HEK293T (cell line): ENCODE data around the gene GABRP.

Experiments
- CTCF ChIA-PET: fragments of 350-600 bp; formaldehyde crosslinking; extraction: SDS; loops from one replicate; lab custom pipeline; 2021; ENCODE audit warnings: antibody characterized with exemption, inconsistent platforms; lab: Yijun Ruan, JAX
- POLR2A ChIA-PET: fragments of 350-600 bp; formaldehyde crosslinking; extraction: SDS; loops from one replicate; lab custom pipeline; 2020; ENCODE audit warnings: antibody characterized with exemption, inconsistent platforms; lab: Yijun Ruan, JAX
- DNase-seq: peaks from one replicate; pipeline ENCODE4 v3.0.0; 2012; ENCODE audit warnings: mixed read lengths; ENCODE audit errors: extremely low spot score
- ARNT ChIP-seq: fragments of 450-650 bp; IDR thresholded peaks from 2 replicates; pipeline ENCODE4 v1.6.1; 2017; ENCODE audit warnings: mild to moderate bottlenecking
- BHLHE40 ChIP-seq: fragments of 450-650 bp; IDR thresholded peaks from 2 replicates; pipeline ENCODE4 v1.6.1; 2016; ENCODE audit warnings: mild to moderate bottlenecking, moderate library complexity, borderline replicate concordance
- CTBP1 ChIP-seq: fragments of 450-650 bp; IDR thresholded peaks from 2 replicates; pipeline ENCODE4 v1.6.1; 2016; ENCODE audit warnings: borderline replicate concordance
- ELF4 ChIP-seq: fragments of 450-650 bp; IDR thresholded peaks from 2 replicates; pipeline ENCODE4 v1.6.1; 2017; ENCODE audit warnings: antibody characterized with exemption
- FOXA1 ChIP-seq: fragments of 450-650 bp; IDR thresholded peaks from 2 replicates; pipeline ENCODE4 v1.6.1; 2016; ENCODE audit warnings: mild to moderate bottlenecking
- FOXK2 ChIP-seq: fragments of 450-650 bp; IDR thresholded peaks from 2 replicates; pipeline ENCODE4 v1.6.1; 2016; ENCODE audit warnings: mild to moderate bottlenecking
- FOXM1 ChIP-seq: fragments of 450-650 bp; IDR thresholded peaks from 2 replicates; pipeline ENCODE4 v1.6.1; 2017; ENCODE audit warnings: mild to moderate bottlenecking, borderline replicate concordance
- HDGF ChIP-seq: fragments of 450-650 bp; IDR thresholded peaks from 2 replicates; pipeline ENCODE4 v1.6.1; 2017; ENCODE audit warnings: antibody characterized with exemption, borderline replicate concordance
- L3MBTL2 ChIP-seq: fragments of 450-650 bp; conservative IDR thresholded peaks from 2 replicates; pipeline ENCODE4 v1.6.1; 2016; ENCODE audit warnings: mild to moderate bottlenecking
- LEF1 ChIP-seq: fragments of 450-650 bp; IDR thresholded peaks from 2 replicates; pipeline ENCODE4 v1.6.1; 2017; ENCODE audit warnings: mild to moderate bottlenecking, borderline replicate concordance
- NFRKB ChIP-seq: fragments of 450-650 bp; IDR thresholded peaks from 2 replicates; pipeline ENCODE4 v1.6.1; 2016; ENCODE audit warnings: mild to moderate bottlenecking, moderate library complexity
- PKNOX1 ChIP-seq: fragments of 450-650 bp; IDR thresholded peaks from 2 replicates; pipeline ENCODE4 v1.6.1; 2016
- SP1 ChIP-seq: fragments of 450-650 bp; IDR thresholded peaks from 2 replicates; pipeline ENCODE4 v1.6.1; 2017
- SUZ12 ChIP-seq: fragments of 450-650 bp; IDR thresholded peaks from 2 replicates; pipeline ENCODE4 v1.6.1; 2016; ENCODE audit warnings: mild to moderate bottlenecking
- TARDBP ChIP-seq: fragments of 450-650 bp; IDR thresholded peaks from 2 replicates; pipeline ENCODE4 v1.6.1; 2016
- ZNF384 ChIP-seq: fragments of 450-650 bp; IDR thresholded peaks from 2 replicates; pipeline ENCODE4 v1.6.1; 2016

Gene GABRP

GRCh38 chr5:170809551-170809950 lies 26.0 kb downstream of the GABRP start:
- CTCF ChIA-PET, result interaction anchor here (0.6 to 1.4 kb wide), 4 partner anchors 29 to 533 kb away, joined by 3 to 5 read pairs (median 4); no protein-coding TSS in a partner anchor
- POLR2A ChIA-PET, result no interaction called here
- peak; percentile 67 for DNase-seq
- no peak for TF ChIP-seq SP1
- TF ChIP-seq NFRKB, result no peak

- ChIA-PET POLR2A (no interaction called here), CTCF (no interaction called here)
- no peak for TF ChIP-seq FOXK2
- no peak for TF ChIP-seq SUZ12
- no peak for TF ChIP-seq BHLHE40
- no peak for TF ChIP-seq HDGF
- TF ChIP-seq ARNT, result no peak
- TF ChIP-seq FOXM1, result no peak
- no peak for TF ChIP-seq TARDBP
- no peak for TF ChIP-seq LEF1
- TF ChIP-seq SP1, result no peak
- TF ChIP-seq L3MBTL2, result no peak
- no peak for DNase-seq
These were observed 28.2 kb downstream of the GABRP start for GRCh38 chr5:170811719-170812118.

GRCh38 chr5:170813231-170813630 lies 29.7 kb downstream of the GABRP start:
- no peak for DNase-seq
- CTCF ChIA-PET, result no interaction called here
- no peak for TF ChIP-seq SP1
- no peak for TF ChIP-seq BHLHE40
- no peak for TF ChIP-seq PKNOX1
- no peak for TF ChIP-seq CTBP1
- TF ChIP-seq FOXM1, result no peak
- no peak for TF ChIP-seq FOXK2
- POLR2A ChIA-PET, result no interaction called here

GRCh38 chr5:170817195-170817594 lies 33.7 kb downstream of the GABRP start:
- no peak for DNase-seq
- ChIA-PET CTCF (no interaction called here), POLR2A (no interaction called here)
- TF ChIP-seq NFRKB, result no peak
- no peak for TF ChIP-seq SP1
- no peak for TF ChIP-seq SUZ12
- no peak for TF ChIP-seq LEF1

- CTCF ChIA-PET, result no interaction called here
- no peak for DNase-seq
These were observed 34.7 kb downstream of the GABRP start for GRCh38 chr5:170818232-170818631.

GRCh38 chr5:170819824-170820223 lies 36.3 kb downstream of the GABRP start:
- ChIA-PET POLR2A (no interaction called here), CTCF (no interaction called here)
- no peak for TF ChIP-seq ELF4
- TF ChIP-seq SUZ12, result no peak
- no peak for TF ChIP-seq FOXK2
- no peak for TF ChIP-seq L3MBTL2
- no peak for TF ChIP-seq FOXA1
- no peak for TF ChIP-seq CTBP1
- TF ChIP-seq NFRKB, result no peak
- no peak for TF ChIP-seq FOXM1
- no peak for TF ChIP-seq ZNF384
- TF ChIP-seq PKNOX1, result no peak
- no peak for TF ChIP-seq TARDBP
- no peak for TF ChIP-seq BHLHE40
- no peak for TF ChIP-seq SP1
- DNase-seq, result no peak

More at GRCh38 chr5:170818232-170818631, 34.7 kb downstream of the GABRP start:
- POLR2A ChIA-PET, result no interaction called here
- TF ChIP-seq FOXA1, result no peak
- TF ChIP-seq HDGF, result no peak
- no peak for TF ChIP-seq CTBP1
- no peak for TF ChIP-seq ARNT
- TF ChIP-seq ZNF384, result no peak
- no peak for TF ChIP-seq NFRKB
- TF ChIP-seq PKNOX1, result no peak
- no peak for TF ChIP-seq TARDBP
- TF ChIP-seq SUZ12, result no peak
- TF ChIP-seq LEF1, result no peak
- TF ChIP-seq BHLHE40, result no peak
- TF ChIP-seq L3MBTL2, result no peak

- no peak for DNase-seq
- ChIA-PET CTCF (no interaction called here), POLR2A (no interaction called here)
- TF ChIP-seq SUZ12 (no peak), L3MBTL2 (no peak), ZNF384 (no peak), SP1 (no peak), NFRKB (no peak), CTBP1 (no peak), PKNOX1 (no peak), FOXA1 (no peak), FOXK2 (no peak), ARNT (no peak), LEF1 (no peak), BHLHE40 (no peak), ELF4 (no peak), HDGF (no peak), FOXM1 (no peak)
These were observed 37.8 kb downstream of the GABRP start for GRCh38 chr5:170821257-170821800.
